NB4 (cell line): ENCODE results near the gene CAMSAP3.

Source experiments
- DNase-seq: peaks from one replicate; pipeline ENCODE4 v3.0.0; 2010; ENCODE audit warnings: low read depth
- H3K4me3 ChIP-seq: one replicate; pipeline ENCODE4 v1.5.1; 2011; ENCODE audit warnings: mild to moderate bottlenecking, low read depth, low read length, moderate library complexity
- CTCF ChIP-seq: IDR thresholded peaks from one replicate; pipeline ENCODE4 v1.5.1; 2012; ENCODE audit warnings: low read depth, low read length
- MYC ChIP-seq: IDR thresholded peaks from 2 replicates; pipeline ENCODE4 v1.6.1; 2011; ENCODE audit warnings: low read depth, low read length
- POLR2A ChIP-seq: IDR thresholded peaks from 2 replicates; pipeline ENCODE4 v1.6.1; 2011; ENCODE audit warnings: mild to moderate bottlenecking; ENCODE audit not compliant: insufficient read length; ENCODE audit errors: extremely low read depth
- TF ChIP-seq, protein P1 (sequence below): IDR thresholded peaks from 2 replicates; pipeline ENCODE4 v1.6.1; 2011; ENCODE audit warnings: low read depth, low read length

CAMSAP3 gene

GRCh38 chr19:7550987-7551761, 44.5 kb upstream of the CAMSAP3 start:
- peak; percentile 65 for DNase-seq
- TF ChIP-seq CTCF (no peak), POLR2A (no peak), MYC (no peak)
- TF ChIP-seq, protein P1, sequence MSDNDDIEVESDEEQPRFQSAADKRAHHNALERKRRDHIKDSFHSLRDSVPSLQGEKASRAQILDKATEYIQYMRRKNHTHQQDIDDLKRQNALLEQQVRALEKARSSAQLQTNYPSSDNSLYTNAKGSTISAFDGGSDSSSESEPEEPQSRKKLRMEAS, result no peak
- no peak overlapping the region for H3K4me3 ChIP-seq

GRCh38 chr19:7552781-7553180, 42.9 kb upstream of the CAMSAP3 start:
- H3K4me3 ChIP-seq, result no peak overlapping the region
- DNase-seq, result no peak
- no peak for TF ChIP-seq CTCF
- TF ChIP-seq MYC, result no peak
- TF ChIP-seq, protein P1, result no peak
- no peak for TF ChIP-seq POLR2A

GRCh38 chr19:7554565-7554964, 41.1 kb upstream of the CAMSAP3 start:
- TF ChIP-seq MYC (no peak), CTCF (no peak), POLR2A (no peak)
- TF ChIP-seq, protein P1, result no peak

DNA sequence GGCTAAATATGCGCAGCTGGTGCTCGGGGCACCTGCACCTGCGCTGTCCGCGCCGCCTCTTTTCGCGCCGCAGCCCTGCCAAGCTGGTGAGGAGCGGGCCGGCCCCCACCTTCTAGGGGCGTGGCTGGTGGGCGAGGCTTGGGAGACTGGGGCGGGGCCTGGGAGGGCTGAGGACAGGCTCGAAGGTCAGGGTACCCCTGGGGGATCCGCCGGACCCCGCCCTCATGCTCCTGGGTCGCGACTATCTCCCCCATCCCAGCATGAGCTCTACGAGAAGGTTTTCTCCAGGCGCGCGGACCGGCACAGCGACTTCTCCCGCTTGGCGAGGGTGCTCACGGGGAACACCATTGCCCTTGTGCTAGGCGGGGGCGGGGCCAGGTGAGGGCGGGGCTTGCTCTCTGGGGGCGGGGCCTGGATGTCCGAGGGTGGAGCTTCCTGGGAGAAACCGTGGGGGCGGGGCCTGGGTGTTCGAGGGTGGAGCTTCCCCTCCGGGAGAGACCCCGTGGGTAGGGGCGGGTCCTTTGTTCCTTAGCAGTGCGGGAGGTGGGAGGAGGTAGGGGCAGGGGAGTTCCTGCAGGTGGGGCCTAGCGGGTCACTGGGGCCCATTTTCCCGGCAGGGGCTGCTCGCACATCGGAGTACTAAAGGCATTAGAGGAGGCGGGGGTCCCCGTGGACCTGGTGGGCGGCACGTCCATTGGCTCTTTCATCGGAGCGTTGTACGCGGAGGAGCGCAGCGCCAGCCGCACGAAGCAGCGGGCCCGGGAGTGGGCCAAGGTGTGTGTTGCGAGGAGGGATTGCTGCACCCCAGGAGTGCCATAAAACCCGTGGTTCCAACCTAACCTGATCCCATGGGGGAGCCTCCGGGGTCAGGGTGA, 40.4 kb upstream of the CAMSAP3 start:
- no peak overlapping the region for H3K4me3 ChIP-seq
- no peak for DNase-seq
- no peak for TF ChIP-seq MYC
- TF ChIP-seq POLR2A, result no peak
- TF ChIP-seq, protein P1, result no peak
- no peak for TF ChIP-seq CTCF

More at GRCh38 chr19:7554565-7554964, 41.1 kb upstream of the CAMSAP3 start:
- H3K4me3 ChIP-seq, result no peak overlapping the region
- no peak for DNase-seq

DNA sequence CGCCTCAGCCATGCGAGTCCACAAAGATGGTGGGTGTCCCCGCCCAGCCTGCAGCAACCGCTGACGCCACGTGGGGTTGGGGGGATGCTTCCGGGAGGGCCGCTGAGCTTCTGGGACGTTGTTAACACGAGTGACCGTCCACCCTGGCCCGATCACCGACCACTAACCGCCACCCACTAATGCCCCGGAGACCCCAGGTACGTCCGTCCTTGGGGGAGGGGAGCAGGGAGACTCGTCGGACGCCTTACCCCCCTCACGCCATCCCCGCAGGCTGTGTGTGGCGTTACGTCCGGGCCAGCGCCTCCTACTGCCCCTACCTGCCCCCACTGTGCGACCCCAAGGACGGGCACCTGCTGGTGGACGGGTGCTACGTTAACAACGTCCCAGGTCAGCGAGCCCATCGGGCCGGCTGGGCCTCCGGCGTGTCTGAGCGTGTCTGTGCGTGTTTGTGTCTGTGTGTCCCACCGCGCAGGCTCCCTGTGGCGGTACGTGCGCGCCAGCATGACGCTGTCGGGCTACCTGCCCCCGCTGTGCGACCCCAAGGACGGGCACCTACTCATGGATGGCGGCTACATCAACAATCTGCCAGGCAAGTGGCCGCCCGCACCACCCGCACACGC, 38.9 kb upstream of the CAMSAP3 start:
- TF ChIP-seq POLR2A (no peak), CTCF (no peak), MYC (no peak)
- TF ChIP-seq, protein P1, result no peak
- H3K4me3 ChIP-seq, result no peak overlapping the region
- no peak for DNase-seq
